ENCODE measurements around the gene MAEL.

The MAEL gene

GRCh38 chr1:167056529-167057231, 67.6 kb downstream of the MAEL start (continued):
- TF ChIP-seq ZNF558 (tag by site-specific recombination; IDR thresholded peaks at IDR 0.05) (no peak), TSHZ1 (tag by site-specific recombination; IDR thresholded peaks at IDR 0.05; ENCODE audit: borderline replicate concordance) (no peak), TCF7L2 (IDR thresholded peaks at IDR 0.05; ENCODE audit: borderline replicate concordance, low read depth, low read length) (no peak), ZNF600 (tag by site-specific recombination; IDR thresholded peaks at IDR 0.05) (no peak; the same call in 1 of the 2 replicates), CTCF (tag by site-specific recombination; IDR thresholded peaks at IDR 0.05) (no peak), ZNF146 (tag by site-specific recombination; IDR thresholded peaks at IDR 0.05) (0 out of 2 replicates have a peak, but pooled peaks have one; percentile 27), EGR2 (tag by site-specific recombination; IDR thresholded peaks at IDR 0.05; ENCODE audit: low read depth) (peak; percentile 11; the same call in 1 of the 2 replicates), ZNF248 (tag by site-specific recombination; IDR thresholded peaks at IDR 0.05) (no peak), KLF10 (tag by site-specific recombination; IDR thresholded peaks at IDR 0.05) (no peak), ZNF76 (tag by site-specific recombination; IDR thresholded peaks at IDR 0.05; ENCODE audit: borderline replicate concordance, low read depth) (no peak), ZNF423 (tag by site-specific recombination; IDR thresholded peaks at IDR 0.05) (no peak), ZNF132 (tag by site-specific recombination; IDR thresholded peaks at IDR 0.05; ENCODE audit: borderline replicate concordance) (no peak), PATZ1 (tag by site-specific recombination; IDR thresholded peaks at IDR 0.05) (0 out of 2 replicates have a peak, but pooled peaks have one; percentile 38), ZNF571 (tag by site-specific recombination; IDR thresholded peaks at IDR 0.05) (no peak), ZNF23 (tag by site-specific recombination; IDR thresholded peaks at IDR 0.05; ENCODE audit: borderline replicate concordance) (no peak), HIC1 (tag by site-specific recombination; IDR thresholded peaks at IDR 0.05) (no peak), ZNF169 (tag by site-specific recombination; IDR thresholded peaks at IDR 0.05) (no peak), TRIM28 (IDR thresholded peaks at IDR 0.05; ENCODE audit: borderline replicate concordance, low read length) (no peak), ZNF114 (tag by site-specific recombination; IDR thresholded peaks at IDR 0.05) (no peak), GLI4 (tag by site-specific recombination; IDR thresholded peaks at IDR 0.05) (peak; percentile 80; the same call in 1 of the 2 replicates), ZNF214 (tag by site-specific recombination; IDR thresholded peaks at IDR 0.05; ENCODE audit: borderline replicate concordance) (no peak), ZNF521 (tag by site-specific recombination; IDR thresholded peaks at IDR 0.05) (no peak), ZSCAN18 (tag by site-specific recombination; IDR thresholded peaks at IDR 0.05) (no peak; the same call in 1 of the 2 replicates), KLF1 (tag by site-specific recombination; IDR thresholded peaks at IDR 0.05) (no peak), ZNF211 (tag by site-specific recombination; IDR thresholded peaks at IDR 0.05; ENCODE audit: low read depth) (no peak), ZNF510 (tag by site-specific recombination; IDR thresholded peaks at IDR 0.05; ENCODE audit: insufficient replicate concordance) (no peak), ZNF221 (tag by site-specific recombination; IDR thresholded peaks at IDR 0.05; ENCODE audit: borderline replicate concordance) (no peak), ZNF777 (tag by site-specific recombination; IDR thresholded peaks at IDR 0.05; ENCODE audit: borderline replicate concordance) (no peak)

All from HEK293 (cell line).